Erythroblast (primary cell): ENCODE measurements around the gene WDSUB1.

ENCODE experiments used
- DNase-seq, 2 experiments: peaks; one replicate each; lab custom pipeline; 2025; lab: John Stamatoyannopoulos, UW
- GATA1 ChIP-seq: IDR thresholded peaks from 2 replicates; pipeline ENCODE4 v1.6.1; 2011; ENCODE audit warnings: low read depth, mild to moderate bottlenecking, control low read depth, low read length, moderate library complexity
- POLR2A ChIP-seq: IDR thresholded peaks from 2 replicates; pipeline ENCODE4 v1.6.1; 2011; ENCODE audit warnings: mild to moderate bottlenecking, low read length

The WDSUB1 gene

DNA sequence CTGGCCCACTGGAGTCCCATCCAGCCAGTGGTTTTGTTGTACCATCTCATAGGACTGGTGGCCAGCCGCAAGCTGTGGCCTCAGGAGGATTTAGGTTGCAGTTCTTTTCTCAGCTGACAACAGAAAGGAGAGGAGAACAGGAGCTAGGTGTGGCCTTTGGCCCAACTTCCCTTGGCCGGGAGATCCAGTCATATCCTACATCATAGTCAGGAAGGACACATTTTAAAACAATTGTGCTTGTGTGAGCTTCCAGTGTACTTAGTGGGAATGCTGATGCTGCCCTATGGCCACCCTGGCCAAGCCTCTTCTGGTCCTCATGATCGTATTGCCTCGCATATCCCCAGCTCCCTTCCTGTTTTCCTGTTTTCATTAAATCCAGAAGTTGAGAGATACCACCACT lies 98.1 kb downstream of the WDSUB1 start:
- no peak for TF ChIP-seq GATA1
- TF ChIP-seq POLR2A: no peak
- DNase-seq: no peak

DNA sequence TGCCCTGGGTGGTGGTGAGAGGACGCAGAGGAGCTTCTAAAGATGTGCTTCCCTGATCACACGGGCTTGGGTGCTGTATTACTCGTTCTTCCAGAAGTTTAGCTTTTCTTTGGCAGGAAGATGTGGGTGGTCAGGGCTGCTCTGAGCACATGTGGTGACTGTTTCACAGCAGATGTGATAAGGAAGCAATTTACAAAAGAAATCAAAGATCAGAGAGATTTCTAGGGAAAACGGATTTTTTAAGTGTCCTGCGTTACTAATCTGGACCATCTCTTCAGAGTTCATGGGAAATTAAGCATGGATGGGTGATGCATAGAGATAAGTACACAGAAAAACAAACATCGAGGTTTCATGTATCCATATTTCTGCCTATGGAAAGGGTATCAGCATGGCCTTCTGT lies 99.4 kb downstream of the WDSUB1 start:
- no peak for DNase-seq
- no peak for TF ChIP-seq POLR2A
- no peak for TF ChIP-seq GATA1

DNA sequence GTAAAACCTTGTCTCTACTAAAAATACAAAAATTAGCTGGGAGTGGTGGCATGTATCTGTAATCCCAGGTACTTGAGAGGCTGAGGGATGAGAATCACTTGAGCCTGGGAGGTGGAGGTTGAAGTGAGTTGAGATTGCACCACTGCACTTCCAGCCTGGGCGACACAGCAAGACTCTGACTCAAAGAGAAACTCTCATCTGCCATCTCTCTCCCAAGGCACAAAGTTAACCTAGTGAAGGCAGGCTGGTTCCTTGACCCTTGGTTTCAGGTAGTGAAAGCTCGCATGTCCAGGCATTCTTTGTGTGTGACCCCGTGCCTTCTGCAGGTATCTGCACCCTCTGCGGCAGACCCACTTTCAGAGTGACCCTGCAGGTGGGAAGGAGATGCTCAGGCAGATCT lies 100.0 kb downstream of the WDSUB1 start:
- no peak for DNase-seq
- TF ChIP-seq GATA1 (no peak), POLR2A (no peak)
